Limb (tissue), 2 donors: Measurements from ENCODE around the gene TMED3.

Experiments used
- DNase-seq, 2 donors: peaks; one replicate each; pipeline ENCODE4 v3.0.0-alpha.2; 2016; ENCODE audit errors: extremely low spot score in 2 of 2

TMED3 gene

DNA sequence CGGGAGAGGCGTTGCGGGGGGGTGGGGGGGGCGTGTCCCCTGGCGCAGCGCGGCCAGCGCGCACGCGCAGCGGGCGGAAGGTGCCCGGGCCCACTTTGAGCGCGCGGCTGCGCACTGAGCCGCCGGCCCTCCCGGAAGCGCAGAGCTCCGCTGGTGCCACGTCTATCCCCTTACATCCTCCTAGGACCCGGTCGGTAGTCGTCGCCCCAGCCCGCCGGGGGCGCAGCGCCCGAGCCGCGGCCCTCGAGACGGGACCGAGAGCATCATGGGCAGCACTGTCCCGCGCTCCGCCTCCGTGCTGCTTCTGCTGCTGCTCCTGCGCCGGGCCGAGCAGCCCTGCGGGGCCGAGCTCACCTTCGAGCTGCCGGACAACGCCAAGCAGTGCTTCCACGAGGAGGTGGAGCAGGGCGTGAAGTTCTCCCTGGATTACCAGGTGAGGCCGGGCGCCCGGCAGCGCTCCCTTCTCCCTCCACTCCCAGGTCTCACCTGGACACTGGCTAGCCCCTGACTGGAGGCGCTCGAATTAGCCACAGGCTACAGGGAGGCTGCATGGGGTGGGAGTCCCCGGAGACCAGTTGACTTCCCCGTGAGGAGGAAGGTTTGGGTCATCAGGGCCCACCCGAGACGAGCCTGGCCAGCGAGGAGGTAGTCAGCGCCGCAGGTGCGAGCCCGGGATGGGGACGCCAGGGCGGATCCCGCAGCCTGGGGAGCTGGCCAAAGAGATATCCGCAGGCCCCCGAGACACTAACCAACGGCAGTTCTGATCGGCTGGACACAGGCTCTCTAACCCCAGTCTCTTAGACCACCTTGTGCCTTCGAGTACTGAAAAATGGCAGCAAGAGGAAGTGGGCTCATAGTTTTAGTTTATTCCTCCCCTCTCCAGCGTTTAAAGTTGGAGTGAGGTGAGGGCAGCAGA, at the start of gene TMED3:
TSS of gene TMED3 (plus strand) at position 128 of the 916 bp plus-strand sequence. CDS start at position 266, 138 bp downstream.
- peak; percentile 86 to 89 for DNase-seq

DNA sequence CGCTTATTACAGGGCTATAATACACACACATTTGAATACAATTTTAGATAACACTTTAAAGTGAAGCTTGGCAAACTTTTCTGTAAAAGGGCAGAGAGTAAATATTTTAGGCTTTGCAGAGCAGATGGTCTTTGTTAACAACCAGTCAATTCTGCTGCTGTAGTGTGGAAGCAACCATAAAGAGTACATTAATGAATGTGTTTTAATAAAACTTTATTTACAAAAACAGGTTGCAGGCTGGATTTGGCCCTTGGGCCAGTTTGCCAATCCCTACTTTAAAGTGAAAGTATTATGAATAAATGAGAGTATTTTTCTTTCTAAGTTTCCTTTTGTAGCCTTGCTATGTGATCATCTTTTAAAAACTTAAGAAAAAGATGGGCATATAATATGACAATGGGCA, 49.1 kb upstream of the TMED3 start:
- no peak for DNase-seq

- no peak for DNase-seq
Observed at GRCh38 chr15:79265167-79265566, 45.7 kb upstream of the TMED3 start.

GRCh38 chr15:79265987-79266579, 44.8 kb upstream of the TMED3 start:
- DNase-seq = no peak

GRCh38 chr15:79282371-79283251, 28.3 kb upstream of the TMED3 start, which contains the start of gene ANKRD34C:
Gene ANKRD34C, plus strand, starts transcription at chr15:79282722. Its CDS starts 10,563 bp downstream, at chr15:79293285.
- DNase-seq = peak in 1 of 2 donors; percentile 36

- DNase-seq = peak; percentile 51 to 84
Observed at GRCh38 chr15:79283252-79284048, 27.5 kb upstream of the TMED3 start.

DNA sequence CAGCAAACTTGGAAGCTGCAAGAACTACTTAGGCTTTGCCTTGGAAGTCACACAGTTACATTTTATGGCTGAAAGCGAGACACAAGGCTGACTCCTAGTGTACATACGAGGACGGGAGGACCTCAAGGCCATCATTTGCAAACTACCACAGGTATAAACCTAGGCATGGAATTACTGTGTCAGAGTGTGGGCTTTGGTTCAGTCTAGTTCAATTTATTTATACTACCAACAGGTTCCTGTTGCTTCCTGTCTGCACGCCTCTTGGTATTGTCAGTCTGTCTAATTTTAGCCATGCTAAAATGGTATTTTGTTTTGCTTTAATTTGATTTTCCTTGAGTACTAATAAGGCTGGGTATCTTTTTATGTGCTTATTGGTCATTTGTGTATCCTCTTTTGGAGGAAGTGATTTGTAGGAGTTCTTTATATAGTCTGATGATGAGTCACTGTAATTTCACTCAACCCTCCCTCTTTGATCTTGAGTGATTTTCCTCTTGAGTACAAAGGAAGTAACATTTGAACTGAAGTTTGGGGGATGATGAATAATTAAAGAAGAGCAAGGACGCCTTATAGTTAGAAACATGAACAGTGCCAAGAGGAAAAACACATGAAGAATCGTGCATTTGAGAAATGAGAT, 20.2 kb upstream of the TMED3 start:
- no peak for DNase-seq

DNA sequence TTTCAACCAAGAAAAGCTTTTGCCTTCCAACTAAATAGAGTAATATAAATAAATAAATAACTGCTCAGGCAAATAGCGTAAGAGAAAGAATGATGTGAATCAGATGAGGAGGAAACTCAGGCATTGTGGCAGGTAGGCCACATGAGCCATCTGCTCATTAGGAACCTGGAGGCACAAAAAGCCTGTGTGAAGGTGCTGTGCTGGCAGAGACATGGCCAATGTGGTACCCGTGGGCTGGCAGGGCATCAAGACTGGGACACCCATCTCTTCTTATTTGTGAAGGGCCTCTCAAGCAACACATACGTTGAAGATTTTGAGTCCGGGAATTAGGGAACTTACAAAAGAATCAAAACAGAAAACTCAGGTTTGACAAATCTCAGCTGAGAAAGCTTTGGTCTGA, 18.9 kb upstream of the TMED3 start:
- DNase-seq = no peak

- no peak for DNase-seq
Observed at GRCh38 chr15:79294075-79294474, 16.8 kb upstream of the TMED3 start.

DNA sequence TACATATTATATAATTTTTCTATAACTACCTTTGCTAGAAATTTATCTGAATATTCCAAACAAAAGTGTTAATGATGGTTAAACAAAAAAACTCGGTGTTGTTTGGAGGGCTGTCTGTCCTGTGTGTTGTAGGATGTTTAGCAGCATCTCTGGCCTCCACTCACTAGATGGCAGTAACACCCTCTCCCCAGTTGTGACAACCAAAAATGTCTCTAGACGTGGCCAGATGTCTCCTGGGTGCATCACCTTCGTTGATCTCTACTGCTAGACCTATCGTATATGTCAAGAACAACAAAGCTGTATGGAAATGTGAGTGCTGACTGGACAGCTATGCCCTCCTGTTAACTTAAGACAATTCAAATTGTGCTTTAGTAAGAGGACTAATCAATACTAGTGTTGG, 14.3 kb upstream of the TMED3 start:
- no peak for DNase-seq

GRCh38 chr15:79299126-79299840, 11.6 kb upstream of the TMED3 start:
- no peak for DNase-seq

DNA sequence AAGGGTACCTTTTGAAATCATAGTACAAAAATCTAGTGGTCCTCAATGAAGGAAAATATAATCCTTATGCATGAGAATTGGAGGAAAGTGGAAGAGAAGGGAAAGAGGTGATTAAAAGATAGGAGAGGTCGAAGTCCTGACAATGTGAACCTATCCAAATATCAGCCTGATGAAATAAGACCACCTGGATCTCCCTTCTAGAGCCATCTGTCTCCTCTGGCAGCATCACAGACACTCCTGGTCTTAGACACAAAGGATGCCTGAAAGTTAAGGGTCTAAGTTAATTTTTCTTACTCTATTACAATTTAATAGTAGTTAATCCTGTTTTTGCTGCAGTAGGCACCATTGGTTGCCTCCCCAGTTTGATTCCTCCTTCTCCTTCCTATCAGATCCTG, 11.1 kb upstream of the TMED3 start:
- DNase-seq = no peak

DNA sequence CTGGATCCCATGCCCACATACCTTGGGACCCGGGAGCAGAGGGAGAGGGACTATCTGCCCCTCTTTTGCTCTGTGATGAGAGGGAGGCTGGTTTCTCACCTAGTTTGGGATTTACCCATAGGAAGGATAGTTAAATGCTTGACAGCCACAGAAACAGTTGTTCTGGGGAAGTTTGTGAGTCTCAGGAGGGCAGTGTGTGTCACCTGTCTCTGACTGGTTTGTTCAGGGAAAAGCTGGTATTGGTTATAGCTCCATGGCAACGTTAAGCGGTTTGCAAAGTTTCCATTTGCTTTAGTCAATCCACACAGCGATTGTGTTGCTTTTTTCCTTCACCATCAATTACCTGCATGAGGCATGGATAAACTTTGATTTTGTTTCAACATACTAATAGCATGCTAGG, 3.7 kb upstream of the TMED3 start:
- no peak for DNase-seq

DNA sequence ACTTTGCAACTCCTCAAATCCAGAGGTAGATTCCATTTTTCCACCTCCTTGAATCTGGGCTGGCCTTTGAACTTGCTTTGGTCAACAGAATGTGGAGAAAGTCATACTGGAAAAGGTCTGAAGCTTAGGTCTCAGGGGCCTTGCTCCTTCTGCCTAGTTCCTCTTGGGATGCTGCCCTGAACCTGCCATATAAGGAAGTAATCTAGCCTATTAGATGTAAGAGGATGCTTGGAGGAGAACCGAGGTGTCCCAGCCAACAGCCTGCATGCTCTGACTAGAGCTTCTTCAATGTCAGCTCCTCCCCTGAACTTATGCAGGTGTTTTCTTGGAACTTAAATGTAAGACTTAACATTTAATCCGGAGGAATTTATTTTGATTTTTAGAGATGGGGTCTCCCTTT, 2.0 kb upstream of the TMED3 start:
- no peak for DNase-seq

DNA sequence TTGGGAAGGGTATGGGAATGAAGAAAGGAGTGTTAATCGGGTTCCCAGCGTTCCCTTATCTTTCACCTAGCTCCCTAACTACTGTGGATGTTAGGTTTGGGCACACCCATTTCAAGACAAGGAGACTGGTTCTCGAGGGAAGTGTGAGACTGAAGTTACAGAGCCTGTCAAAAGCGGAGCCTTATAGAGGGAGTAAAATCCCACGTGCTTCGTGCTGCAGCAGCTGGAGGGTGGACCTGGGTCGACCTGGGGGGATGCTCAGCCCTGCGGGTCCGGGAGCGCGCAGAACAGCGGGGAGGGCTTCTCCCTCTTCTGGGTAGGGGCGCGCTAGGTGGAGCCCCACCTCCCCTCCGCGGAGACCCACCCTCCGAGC, 314 bp upstream of the TMED3 start:
- peak in 1 of 2 donors; percentile 15 for DNase-seq

GRCh38 chr15:79311901-79312553, 1.1 kb downstream of the TMED3 start:
- DNase-seq = no peak

GRCh38 chr15:79314186-79314585, 3.3 kb downstream of the TMED3 start:
- no peak for DNase-seq

DNA sequence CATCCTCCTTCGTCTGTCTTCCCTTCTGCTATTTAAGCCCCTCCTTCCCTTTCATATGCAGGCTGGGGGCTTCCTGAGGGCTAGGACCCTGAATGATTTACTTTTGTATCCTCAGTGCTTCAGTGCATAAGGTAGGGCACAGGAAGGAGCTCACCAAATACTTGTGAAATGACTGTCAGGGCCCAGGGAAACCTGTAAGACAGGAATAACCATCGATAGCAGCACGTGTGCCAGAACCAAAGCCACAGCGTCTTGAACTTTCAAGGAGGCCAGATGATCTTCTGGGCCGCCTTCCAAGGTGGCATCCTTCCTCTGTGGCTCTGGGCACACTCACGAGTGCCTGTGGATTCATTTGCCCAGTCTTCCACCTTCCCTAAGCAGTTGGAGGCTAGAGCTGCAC, 3.9 kb downstream of the TMED3 start:
- no peak for DNase-seq

GRCh38 chr15:79315623-79316328, 4.9 kb downstream of the TMED3 start:
- DNase-seq = no peak
